A549 (cell line): ENCODE measurements around the gene POLR3C. TPM values are rescaled to one million over a fixed set of nuclear protein-coding genes. Genes with fewer than 3 reads are reported as not detected.
A peak's percentile ranks its signal among the peaks of the same experiment; 100 is the strongest.

Source experiments
- ATAC-seq, 2 experiments: fragments of 200-7000 bp in 1 of 2; fragments of >200 bp in 1 of 2; cut with Nextera tagmentation in 1 of 2; cut with Tn5 transposase in 1 of 2; 3 replicates each; pipeline versions ENCODE4 v1.8.0 to v1.9.1; 2018 to 2020; ENCODE audit warnings: mild to moderate bottlenecking in 1 of 2, moderate library complexity in 1 of 2
- CTCF ChIA-PET: fragments of 300-600 bp; sonication (Branson Sonifier 250); formaldehyde crosslinking; extraction: SDS; loops from one replicate; lab custom pipeline; 2021; ENCODE audit warnings: antibody characterized with exemption, inconsistent platforms; lab: Yijun Ruan, JAX
- POLR2A ChIA-PET: fragments of 350-600 bp; formaldehyde crosslinking; extraction: SDS; loops from one replicate; lab custom pipeline; 2021; ENCODE audit warnings: antibody characterized with exemption, inconsistent platforms; lab: Yijun Ruan, JAX
- DNase-seq, 2 experiments: peaks; one replicate each; pipeline versions ENCODE4 v3.0.0 to v3.0.0-alpha.2; 2011 to 2016; ENCODE audit warnings: low read depth in 1 of 2, low spot score in 1 of 2
- FAIRE-seq: peaks from 2 replicates; lab custom pipeline; 2011; peaks lifted over from hg19 to GRCh38; lab: Jason Lieb, UNC
- H3K27ac ChIP-seq, 2 experiments: fragments of >200 bp; sonication (Bioruptor Twin); formaldehyde crosslinking; 3 replicates each; pipeline ENCODE4 v1.5.1; 2016 to 2017
- H3K4me1 ChIP-seq: fragments of >200 bp; sonication (Bioruptor Twin); formaldehyde crosslinking; 3 replicates; pipeline ENCODE4 v1.6.1; 2016
- H3K4me2 ChIP-seq: fragments of >200 bp; sonication (Bioruptor Twin); formaldehyde crosslinking; 3 replicates; pipeline ENCODE4 v1.6.1; 2016
- H3K4me3 ChIP-seq: fragments of >200 bp; sonication (Bioruptor Twin); formaldehyde crosslinking; 3 replicates; pipeline ENCODE4 v1.5.1; 2016
- H3K9me3 ChIP-seq: fragments of >200 bp; sonication (Bioruptor Twin); formaldehyde crosslinking; 3 replicates; pipeline ENCODE4 v1.6.1; 2016
- CBX8 ChIP-seq: fragments of 200-600 bp; sonication (generic); IDR thresholded peaks from 2 replicates; pipeline ENCODE4 v1.6.1; 2016
- HOXA7 ChIP-seq: fragments of 250-450 bp; sonication (Bioruptor Pico); IDR thresholded peaks from 2 replicates; pipeline ENCODE4 v1.5.0; 2020; ENCODE audit warnings: mild to moderate bottlenecking, moderate library complexity
- JUN ChIP-seq, 2 experiments: fragments of >200 bp; sonication (Bioruptor Twin); formaldehyde crosslinking; IDR thresholded peaks; 2 replicates in 1 of 2; 3 replicates in 1 of 2; pipeline ENCODE4 v1.6.1; 2016 to 2017
- NR3C1 ChIP-seq: fragments of >200 bp; sonication (Bioruptor Twin); formaldehyde crosslinking; IDR thresholded peaks from 3 replicates; pipeline ENCODE4 v1.6.1; 2017
- PHF8 ChIP-seq: fragments of 200-600 bp; sonication (generic); IDR thresholded peaks from 2 replicates; pipeline ENCODE4 v1.6.1; 2016; ENCODE audit warnings: low read depth, mild to moderate bottlenecking, antibody characterized with exemption, moderate library complexity, borderline replicate concordance
- POLR2A ChIP-seq: IDR thresholded peaks from 2 replicates; pipeline ENCODE4 v1.6.1; 2012; ENCODE audit warnings: mild to moderate bottlenecking, low read length
- POLR2AphosphoS2 ChIP-seq: conservative IDR thresholded peaks from 2 replicates; pipeline ENCODE4 v1.6.1; 2012; ENCODE audit warnings: low read length, improper control_type of control experiment, inconsistent platforms
- RARB ChIP-seq: fragments of 250-450 bp; sonication (Bioruptor Pico); IDR thresholded peaks from 2 replicates; pipeline ENCODE4 v1.8.0; 2021; ENCODE audit warnings: mild to moderate bottlenecking, moderate library complexity
- RCOR1 ChIP-seq: fragments of 150-350 bp; IDR thresholded peaks from 2 replicates; pipeline ENCODE4 v1.6.1; 2014; ENCODE audit warnings: antibody characterized with exemption, low read length, low read depth
- SMC3 ChIP-seq: fragments of >200 bp; sonication (Bioruptor Twin); formaldehyde crosslinking; IDR thresholded peaks from 3 replicates; pipeline ENCODE4 v1.6.1; 2018; ENCODE audit warnings: inconsistent platforms
- TFCP2L1 ChIP-seq: fragments of 250-450 bp; sonication (Bioruptor Pico); IDR thresholded peaks from 2 replicates; pipeline ENCODE4 v1.5.0; 2021; ENCODE audit warnings: mild to moderate bottlenecking
- ZNF302 ChIP-seq: fragments of 250-450 bp; sonication (Bioruptor Pico); IDR thresholded peaks from 2 replicates; pipeline ENCODE4 v1.9.0; 2021; ENCODE audit warnings: inconsistent platforms, mild to moderate bottlenecking, moderate library complexity
- WGBS: methylation state at CpG from one replicate; pipeline ENCODE4 v1.1.6; 2017; ENCODE audit errors: missing lambda C conversion rate; 5-methylcytosine and 5-hydroxymethylcytosine counted together
- polyA plus RNA-seq, 4 experiments: library from polyadenylated mRNA; depleted of rRNA in 3 of 4; stranded (reverse); fragments of >200 nt; fragmentation: RNase III in 1 of 4; extraction: RNeasy Plus Mini Kit Qiagen cat#74134 plus additional on column Dnase treatment in 1 of 4; gene quantifications; 2 replicates in 3 of 4; 3 replicates in 1 of 4; pipeline ENCODE4 v1.2.3, GENCODE V29; 2011 to 2017
- TF ChIP-seq, protein P1 (sequence below): IDR thresholded peaks from 2 replicates; pipeline ENCODE4 v1.6.1; 2012
- TF ChIP-seq, protein P2 (sequence below): fragments of >200 bp; sonication (Bioruptor Twin); formaldehyde crosslinking; IDR thresholded peaks from 3 replicates; pipeline ENCODE4 v1.6.1; 2016

POLR3C gene
- polyA plus RNA-seq, 2 of the 4 experiments (the other 2 are of a cell fraction) = 26.9 to 65.0 TPM

DNA sequence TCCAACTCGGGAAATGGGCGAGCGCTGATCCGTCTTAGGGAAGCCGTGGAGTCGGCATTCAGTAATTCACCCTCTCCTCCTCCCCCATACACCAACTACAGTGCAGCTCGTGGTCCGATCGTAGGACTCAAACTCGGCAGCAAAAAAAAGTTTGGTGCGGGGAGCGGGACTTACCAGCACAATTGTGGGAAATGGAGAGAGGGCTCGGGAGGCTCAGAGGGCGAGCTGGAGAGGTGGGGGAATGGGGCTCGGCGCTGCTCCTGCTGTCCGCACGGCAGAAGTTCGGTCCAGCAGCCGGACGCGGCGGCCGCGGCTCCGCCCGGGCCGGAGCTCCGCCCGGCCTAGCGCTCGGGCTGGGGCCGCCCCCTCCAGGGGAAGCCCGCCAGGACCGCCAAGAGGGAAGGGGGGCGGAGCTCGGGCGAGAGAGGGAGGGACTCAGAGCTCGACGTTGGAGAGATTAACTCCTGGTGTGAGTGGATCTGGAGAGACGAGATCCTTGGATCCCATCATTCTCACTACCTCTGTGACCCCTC is 35.6 kb downstream of the POLR3C start:
- under 1% methylated on average over 32 of the region's 41 CpGs for WGBS
- Histone ChIP-seq H3K4me3 (peak overlapping the region; percentile 53), H3K27ac (peak overlapping the region; percentile 92 to 99)
- DNase-seq = peak; percentile 82 to 93
- TF ChIP-seq POLR2A = peak; percentile 69
- TF ChIP-seq, protein P1, sequence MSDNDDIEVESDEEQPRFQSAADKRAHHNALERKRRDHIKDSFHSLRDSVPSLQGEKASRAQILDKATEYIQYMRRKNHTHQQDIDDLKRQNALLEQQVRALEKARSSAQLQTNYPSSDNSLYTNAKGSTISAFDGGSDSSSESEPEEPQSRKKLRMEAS = peak; percentile 52
- TF ChIP-seq JUN (IDR thresholded peaks at IDR 0.05) = no peak
- no peak for TF ChIP-seq CBX8
- no peak for TF ChIP-seq POLR2AphosphoS2
- TF ChIP-seq, protein P2, sequence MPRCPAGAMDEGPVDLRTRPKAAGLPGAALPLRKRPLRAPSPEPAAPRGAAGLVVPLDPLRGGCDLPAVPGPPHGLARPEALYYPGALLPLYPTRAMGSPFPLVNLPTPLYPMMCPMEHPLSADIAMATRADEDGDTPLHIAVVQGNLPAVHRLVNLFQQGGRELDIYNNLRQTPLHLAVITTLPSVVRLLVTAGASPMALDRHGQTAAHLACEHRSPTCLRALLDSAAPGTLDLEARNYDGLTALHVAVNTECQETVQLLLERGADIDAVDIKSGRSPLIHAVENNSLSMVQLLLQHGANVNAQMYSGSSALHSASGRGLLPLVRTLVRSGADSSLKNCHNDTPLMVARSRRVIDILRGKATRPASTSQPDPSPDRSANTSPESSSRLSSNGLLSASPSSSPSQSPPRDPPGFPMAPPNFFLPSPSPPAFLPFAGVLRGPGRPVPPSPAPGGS = 0 out of 3 replicates have a peak, but pooled peaks have one; percentile 1
- peak; percentile 69; the same call in 1 of the 2 replicates for TF ChIP-seq PHF8
- TF ChIP-seq, all 56 proteins: peak for 4
- H3K4me1 ChIP-seq = peaks cover 10% of the 10 kb centered on the region; the same call in 2 of the 3 replicates
- ATAC-seq = peak; percentile 83 to 88
- no peak for FAIRE-seq
- peak overlapping the region; percentile 53 for H3K4me2 ChIP-seq
- H3K9me3 ChIP-seq = no peaks in the 10 kb centered on the region
- POLR2A ChIA-PET = interaction anchor here (0.7 to 3.3 kb wide), 13 partner anchors 9 to 394 kb away, joined by 3 to 48 read pairs (median 8); partner anchors contain the start of genes ANKRD34A, LIX1L, NUDT17 and PEX11B
- CTCF ChIA-PET = interaction anchor here (0.7 to 12.5 kb wide), 14 partner anchors 9 to 180 kb away, joined by 3 to 185 read pairs (median 4); partner anchors contain the start of genes ITGA10, NUDT17 and RBM8A

DNA sequence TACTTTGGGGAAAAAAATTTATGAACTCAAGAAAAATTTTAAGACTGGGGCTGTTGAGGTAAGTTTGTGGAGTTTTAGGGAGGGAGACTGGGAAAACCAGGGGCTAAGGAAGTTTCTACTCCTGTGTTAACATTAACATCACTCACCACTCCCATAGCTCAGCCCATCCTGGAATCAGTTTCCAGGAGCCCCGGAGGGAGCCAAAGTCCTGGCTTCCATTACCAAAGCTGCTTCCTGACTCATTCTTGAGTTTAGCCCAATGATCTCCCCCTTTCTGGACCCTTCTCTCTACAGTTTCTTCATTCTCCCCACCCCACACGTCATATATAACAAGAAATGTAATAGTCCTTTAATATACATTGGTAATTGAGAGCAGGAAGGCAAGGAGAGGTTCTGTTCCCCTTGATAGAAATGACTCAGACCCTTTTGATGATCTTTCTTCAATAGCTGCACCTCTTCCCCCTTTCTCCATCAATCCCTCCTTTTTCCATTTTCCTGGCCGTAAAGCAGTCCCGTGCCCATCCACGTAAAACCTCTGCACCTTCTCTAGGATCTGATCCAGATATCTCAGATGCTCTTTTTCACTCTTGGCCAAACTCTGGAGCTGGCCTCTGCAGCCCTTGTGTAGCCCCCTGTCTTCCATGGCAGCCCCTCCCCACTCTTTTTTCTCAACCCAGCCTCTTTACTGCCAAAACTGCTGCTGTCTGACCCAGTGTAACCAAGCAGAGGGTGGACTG is 39.5 kb downstream of the POLR3C start:
- no peak for DNase-seq
- Histone ChIP-seq H3K4me3 (no peak overlapping the region), H3K9me3 (no peaks in the 10 kb centered on the region)
- TF ChIP-seq RARB (no peak), NR3C1 (no peak)
- TF ChIP-seq, protein P2 = no peak
- TF ChIP-seq, all 56 proteins: peak for 0
- CTCF ChIA-PET = interaction anchor here (0.9 to 12.5 kb wide), 9 partner anchors 8 to 144 kb away, joined by 3 to 185 read pairs (median 4); partner anchors contain the start of gene NUDT17
- Histone ChIP-seq H3K27ac (no peak overlapping the region), H3K4me2 (no peak overlapping the region), H3K4me1 (peaks cover 4% of the 10 kb centered on the region; the same call in 1 of the 3 replicates)
- no peak for FAIRE-seq
- WGBS = 73% methylated on average over 5 of the region's 5 CpGs
- POLR2A ChIA-PET = no interaction called here
- ATAC-seq = no peak

DNA sequence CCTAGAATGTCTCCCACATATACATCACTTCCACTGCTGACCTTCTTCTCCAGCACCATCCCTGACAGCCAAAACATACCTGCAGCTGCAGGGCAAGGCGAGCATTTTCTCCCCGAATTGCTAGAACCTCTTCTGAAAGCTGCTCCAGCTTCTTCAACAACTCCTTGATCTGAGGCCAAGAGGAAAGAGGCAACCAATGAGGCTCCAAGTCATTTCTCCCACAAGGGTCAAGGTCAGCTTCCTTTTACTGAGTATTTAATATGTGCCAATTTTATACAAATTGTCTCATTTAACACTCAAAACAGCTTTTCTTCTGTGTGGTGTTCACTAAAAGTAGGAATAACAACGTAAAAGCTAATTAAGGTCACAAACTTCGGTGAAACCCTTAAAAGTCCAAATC is 44.2 kb downstream of the POLR3C start:
- H3K4me2 ChIP-seq = no peak overlapping the region
- ATAC-seq = no peak
- H3K4me1 ChIP-seq = no peaks in the 10 kb centered on the region
- DNase-seq = no peak
- no peak for FAIRE-seq
- H3K9me3 ChIP-seq = no peaks in the 10 kb centered on the region
- WGBS = 52% methylated on average over 4 of the region's 4 CpGs
- CTCF ChIA-PET = interaction anchor here (0.8 to 1.7 kb wide), 6 partner anchors 13 to 109 kb away, joined by 3 to 6 read pairs (median 4); partner anchors contain the start of genes ITGA10 and NUDT17
- TF ChIP-seq POLR2A (no peak), TFCP2L1 (no peak), SMC3 (no peak), ZNF302 (CRISPR knock-in tag) (no peak), RCOR1 (no peak), HOXA7 (CRISPR knock-in tag) (no peak)
- TF ChIP-seq, protein P2 = no peak
- H3K27ac ChIP-seq = no peak overlapping the region
- H3K4me3 ChIP-seq = no peak overlapping the region
- POLR2A ChIA-PET = no interaction called here
